ENCODE data around the gene CD3D. TPM values are rescaled to one million over a fixed set of nuclear protein-coding genes. Genes with fewer than 3 reads are reported as not detected.

CD3D gene
- total RNA-seq: not detected

GRCh38 chr11:118342503-118343161, at the start of gene CD3D:
CD3D (minus strand) TSS chr11:118342705; CDS start chr11:118342607, 98 bp downstream.
- DNase-seq: no peak

GRCh38 chr11:118383657-118384056, 41.2 kb upstream of the CD3D start:
- DNase-seq: no peak

GRCh38 chr11:118382954-118383353, 40.4 kb upstream of the CD3D start:
- DNase-seq: no peak

- no peak for DNase-seq
Observed at GRCh38 chr11:118380571-118380970, 38.1 kb upstream of the CD3D start.

- no peak for DNase-seq
Observed at GRCh38 chr11:118379497-118379896, 37.0 kb upstream of the CD3D start.

- no peak for DNase-seq
Observed at GRCh38 chr11:118375978-118376377, 33.5 kb upstream of the CD3D start.

- no peak for DNase-seq
Observed at GRCh38 chr11:118374729-118375128, 32.2 kb upstream of the CD3D start.

GRCh38 chr11:118373871-118374270, 31.4 kb upstream of the CD3D start:
- no peak for DNase-seq

GRCh38 chr11:118373263-118373662, 30.8 kb upstream of the CD3D start:
- DNase-seq: no peak

- DNase-seq: no peak
Observed at GRCh38 chr11:118370774-118371173, 28.3 kb upstream of the CD3D start.

GRCh38 chr11:118366287-118366686, 23.8 kb upstream of the CD3D start:
- no peak for DNase-seq

GRCh38 chr11:118364956-118365615, 22.6 kb upstream of the CD3D start:
- no peak for DNase-seq

- peak; percentile 86 for DNase-seq
Observed at GRCh38 chr11:118359295-118359958, 16.9 kb upstream of the CD3D start, which contains the start of gene UBE4A. UBE4A (plus strand) TSS chr11:118359600; CDS start chr11:118365081, 5,481 bp downstream.

- no peak for DNase-seq
Observed at GRCh38 chr11:118358071-118358470, 15.6 kb upstream of the CD3D start.

- no peak for DNase-seq
Observed at GRCh38 chr11:118353084-118353710, 10.7 kb upstream of the CD3D start.

- no peak for DNase-seq
Observed at GRCh38 chr11:118349475-118349874, 7.0 kb upstream of the CD3D start.

GRCh38 chr11:118343981-118344515, 1.5 kb upstream of the CD3D start, which contains the start of gene CD3G:
CD3G (plus strand) TSS chr11:118344344; CDS start chr11:118344424, 80 bp downstream.
- no peak for DNase-seq

GRCh38 chr11:118343248-118343647, 743 bp upstream of the CD3D start:
- no peak for DNase-seq

- DNase-seq: no peak
Observed at GRCh38 chr11:118341815-118342489, 553 bp downstream of the CD3D start.

- DNase-seq: no peak
Observed at GRCh38 chr11:118341261-118341660, 1.2 kb downstream of the CD3D start.

GRCh38 chr11:118340449-118340848, 2.1 kb downstream of the CD3D start:
- no peak for DNase-seq

All from occipital lobe (tissue), 2 donors.